CD4-positive, alpha-beta memory T cell (primary cell): ENCODE data around the gene AMZ1. TPM values are rescaled to one million over a fixed set of nuclear protein-coding genes. Genes with fewer than 3 reads are reported as not detected.

Experiments used
- CTCF ChIA-PET: fragments of 350-600 bp; sonication (Branson Sonifier 250); formaldehyde crosslinking; loops from one replicate; lab custom pipeline; 2021; ENCODE audit warnings: inconsistent platforms; ENCODE audit not compliant: partially characterized antibody; lab: Charles Lee
- POLR2A ChIA-PET: fragments of 350-600 bp; sonication (Branson Sonifier 250); formaldehyde crosslinking; loops from one replicate; lab custom pipeline; 2021; ENCODE audit not compliant: partially characterized antibody; lab: Charles Lee
- DNase-seq, 5 donors: peaks; one replicate each; pipeline versions ENCODE4 v3.0.0 to v3.0.0-alpha.2; 2020 to 2022; ENCODE audit warnings: mixed read lengths in 1 of 5
- H3K27ac ChIP-seq: one replicate; pipeline ENCODE4 v1.7.0; 2013; ENCODE audit warnings: low read depth, low read length
- H3K27me3 ChIP-seq: 2 replicates; pipeline ENCODE4 v1.7.0; 2013; ENCODE audit warnings: mild to moderate bottlenecking, low read length, moderate library complexity; ENCODE audit not compliant: insufficient read depth
- H3K36me3 ChIP-seq: 2 replicates; pipeline ENCODE4 v1.7.0; 2013; ENCODE audit warnings: mild to moderate bottlenecking, low read length, moderate library complexity; ENCODE audit not compliant: insufficient read depth
- H3K4me1 ChIP-seq: 2 replicates; pipeline ENCODE4 v1.7.0; 2013; ENCODE audit warnings: mild to moderate bottlenecking, low read length, moderate library complexity; ENCODE audit not compliant: insufficient read depth
- H3K4me3 ChIP-seq, 2 donors: one replicate each; pipeline ENCODE4 v1.7.0; 2013; ENCODE audit warnings: low read length in 2 of 2, mild to moderate bottlenecking in 1 of 2
- H3K9me3 ChIP-seq, 2 donors: one replicate each; pipeline ENCODE4 v1.7.0; 2013; ENCODE audit warnings: low read length in 2 of 2, control low read depth in 1 of 2; ENCODE audit not compliant: control insufficient read depth in 1 of 2
- H3K27ac Mint-ChIP-seq, 7 donors: one replicate each; pipeline ENCODE4 v1.8.0; 2020 to 2021; ENCODE audit warnings: mixed read lengths in 7 of 7, mild to moderate bottlenecking in 6 of 7, inconsistent platforms in 3 of 7, moderate library complexity in 3 of 7
- H3K27me3 Mint-ChIP-seq, 2 donors: one replicate each; pipeline ENCODE4 v1.8.0; 2020 to 2021; ENCODE audit warnings: mixed read lengths in 2 of 2
- H3K36me3 Mint-ChIP-seq, 2 donors: one replicate each; pipeline ENCODE4 v1.8.0; 2020 to 2021; ENCODE audit warnings: mixed read lengths in 2 of 2, inconsistent platforms in 1 of 2, mild to moderate bottlenecking in 1 of 2
- H3K4me1 Mint-ChIP-seq, 4 donors: one replicate each; pipeline ENCODE4 v1.8.0; 2020 to 2021; ENCODE audit warnings: mixed read lengths in 4 of 4, mild to moderate bottlenecking in 1 of 4
- H3K4me3 Mint-ChIP-seq, 8 donors: one replicate each; pipeline ENCODE4 v1.8.0; 2020 to 2021; ENCODE audit warnings: mixed read lengths in 8 of 8, mild to moderate bottlenecking in 7 of 8, moderate library complexity in 6 of 8, inconsistent platforms in 3 of 8
- H3K9me3 Mint-ChIP-seq, 8 donors: one replicate each; pipeline ENCODE4 v1.8.0; 2020 to 2021; ENCODE audit warnings: mixed read lengths in 8 of 8, mild to moderate bottlenecking in 5 of 8, inconsistent platforms in 3 of 8, moderate library complexity in 1 of 8
- intact Hi-C: fragments of 100-400 bp; cut with micrococcal nuclease; formaldehyde crosslinking; loops from one replicate; pipeline ENCODE4 v1.15.1; 2023
- polyA plus RNA-seq, 2 donors: library from polyadenylated mRNA; unstranded; fragments of 300-500 nt; fragmentation: Illumina TruSeq; gene quantifications; one replicate each; pipeline ENCODE4 v1.2.3, GENCODE V29; 2021
- total RNA-seq, 2 experiments: library from RNA; stranded (reverse); gene quantifications; one replicate each; pipeline ENCODE4 v1.2.3, GENCODE V29; 2021

AMZ1 gene, protein sequence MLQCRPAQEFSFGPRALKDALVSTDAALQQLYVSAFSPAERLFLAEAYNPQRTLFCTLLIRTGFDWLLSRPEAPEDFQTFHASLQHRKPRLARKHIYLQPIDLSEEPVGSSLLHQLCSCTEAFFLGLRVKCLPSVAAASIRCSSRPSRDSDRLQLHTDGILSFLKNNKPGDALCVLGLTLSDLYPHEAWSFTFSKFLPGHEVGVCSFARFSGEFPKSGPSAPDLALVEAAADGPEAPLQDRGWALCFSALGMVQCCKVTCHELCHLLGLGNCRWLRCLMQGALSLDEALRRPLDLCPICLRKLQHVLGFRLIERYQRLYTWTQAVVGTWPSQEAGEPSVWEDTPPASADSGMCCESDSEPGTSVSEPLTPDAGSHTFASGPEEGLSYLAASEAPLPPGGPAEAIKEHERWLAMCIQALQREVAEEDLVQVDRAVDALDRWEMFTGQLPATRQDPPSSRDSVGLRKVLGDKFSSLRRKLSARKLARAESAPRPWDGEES
- total RNA-seq (1 to 10 TPM; 1.6 to 2.0 TPM), polyA plus RNA-seq (under 1 TPM in 1 of 2 donors, not detected in 1; 0.15 TPM)

DNA sequence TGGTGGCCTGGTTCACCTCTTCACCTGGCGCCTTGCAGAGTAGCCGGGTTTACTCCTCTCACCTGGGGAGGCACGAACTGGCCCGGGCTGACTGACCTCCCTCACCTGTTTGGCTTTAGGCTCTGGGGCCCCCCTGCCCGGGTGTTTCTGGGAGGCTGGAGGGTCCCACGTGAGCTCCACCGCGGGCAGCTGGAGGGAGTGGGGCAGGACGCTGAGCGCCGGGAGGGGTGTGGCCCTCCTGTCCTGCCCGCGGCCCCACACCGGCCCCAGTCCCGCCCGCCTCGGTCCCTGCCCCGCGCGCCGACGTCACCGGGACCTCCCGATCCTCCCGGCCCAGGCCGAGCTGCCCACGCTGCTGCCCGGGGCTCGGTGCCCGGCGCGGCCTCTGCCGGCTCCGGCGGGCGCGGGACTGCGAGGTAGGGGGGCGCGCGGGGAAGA is at the start of gene AMZ1:
TSS of gene AMZ1 (plus strand) at position 322 of the 438 bp plus-strand sequence. CDS start 12,250 bp downstream, outside the sequence.
- Mint-ChIP-seq H3K27me3 (peaks cover 26 to 30% of the 10 kb centered on the region in 2 donors), H3K9me3 (peaks cover 0 to 2% (median 0%) of the 10 kb centered on the region in 8 donors)

DNA sequence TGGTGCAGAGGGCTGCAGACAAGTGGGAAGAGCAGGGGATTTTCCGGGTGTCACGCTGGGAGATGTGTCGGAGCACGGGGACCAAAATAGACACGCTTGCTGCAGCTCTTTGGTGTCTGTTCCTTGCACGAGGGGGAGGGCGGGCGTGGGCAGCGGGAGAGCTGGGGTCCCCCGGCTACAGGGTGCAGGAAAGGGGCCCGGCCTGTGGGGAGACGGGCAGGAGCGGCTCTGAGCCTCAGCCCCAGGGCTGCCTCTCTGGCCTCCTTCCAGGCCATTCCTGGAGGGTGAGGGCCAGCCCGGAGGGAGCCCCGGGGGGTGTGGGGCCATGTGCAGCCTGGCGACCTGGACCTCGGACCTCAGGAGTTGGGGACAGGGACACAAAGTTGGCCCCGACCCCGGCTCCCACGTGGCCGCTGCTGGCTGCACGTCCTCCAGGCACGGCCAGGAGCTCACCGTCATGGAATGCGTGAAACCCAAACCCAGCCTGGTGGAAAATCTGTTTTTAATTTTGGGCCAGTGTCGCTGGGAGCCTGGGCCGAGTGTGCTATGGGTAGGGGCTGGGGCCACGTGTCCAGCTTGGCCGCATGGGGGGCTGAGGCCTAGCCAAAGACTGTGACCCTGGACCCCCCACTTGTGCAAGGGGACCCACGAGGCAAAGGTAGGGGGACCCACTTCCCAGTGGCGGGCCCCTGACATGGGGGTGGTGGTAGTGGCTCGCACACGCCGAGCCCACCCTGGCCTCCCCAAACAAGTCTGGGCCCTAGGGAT is 49.6 kb upstream of the AMZ1 start:
- Histone ChIP-seq H3K27me3 (no peaks in the 10 kb centered on the region), H3K4me1 (peaks cover 8% of the 10 kb centered on the region), H3K27ac (no peak overlapping the region), H3K4me3 (no peak overlapping the region), H3K36me3 (no peaks in the 10 kb centered on the region), H3K9me3 (no peaks in the 10 kb centered on the region)
- ChIA-PET POLR2A (no interaction called here), CTCF (no interaction called here)
- Mint-ChIP-seq H3K4me3 (no peak overlapping the region), H3K4me1 (peaks cover 0 to 8% (median 5%) of the 10 kb centered on the region in 4 donors), H3K27ac (no peak overlapping the region), H3K27me3 (no peaks in the 10 kb centered on the region), H3K9me3 (no peaks in the 10 kb centered on the region), H3K36me3 (no peaks in the 10 kb centered on the region)
- no peak for DNase-seq
- intact Hi-C loops: no loop called here

More for the DNA sequence above, at the start of gene AMZ1:
- Histone ChIP-seq H3K36me3 (no peaks in the 10 kb centered on the region), H3K4me1 (peaks cover 6% of the 10 kb centered on the region), H3K9me3 (no peaks in the 10 kb centered on the region), H3K4me3 (no peak within 1 kb of the TSS), H3K27ac (no peak within 1 kb of the TSS), H3K27me3 (peaks cover 11% of the 10 kb centered on the region)
- CTCF ChIA-PET: no interaction called here
- POLR2A ChIA-PET: interaction anchor here (0.5 to 0.6 kb wide), 2 partner anchors 34 to 351 kb away, joined by 3 to 4 read pairs; no protein-coding TSS in a partner anchor
- Mint-ChIP-seq H3K27ac (no peak within 1 kb of the TSS), H3K4me1 (peaks cover 2 to 10% (median 5%) of the 10 kb centered on the region in 4 donors), H3K36me3 (no peaks in the 10 kb centered on the region), H3K4me3 (peak within 1 kb of the TSS in 4 of 8 donors; percentile 32 to 64 (median 46))
- intact Hi-C loops: no loop called here
- no peak for DNase-seq

DNA sequence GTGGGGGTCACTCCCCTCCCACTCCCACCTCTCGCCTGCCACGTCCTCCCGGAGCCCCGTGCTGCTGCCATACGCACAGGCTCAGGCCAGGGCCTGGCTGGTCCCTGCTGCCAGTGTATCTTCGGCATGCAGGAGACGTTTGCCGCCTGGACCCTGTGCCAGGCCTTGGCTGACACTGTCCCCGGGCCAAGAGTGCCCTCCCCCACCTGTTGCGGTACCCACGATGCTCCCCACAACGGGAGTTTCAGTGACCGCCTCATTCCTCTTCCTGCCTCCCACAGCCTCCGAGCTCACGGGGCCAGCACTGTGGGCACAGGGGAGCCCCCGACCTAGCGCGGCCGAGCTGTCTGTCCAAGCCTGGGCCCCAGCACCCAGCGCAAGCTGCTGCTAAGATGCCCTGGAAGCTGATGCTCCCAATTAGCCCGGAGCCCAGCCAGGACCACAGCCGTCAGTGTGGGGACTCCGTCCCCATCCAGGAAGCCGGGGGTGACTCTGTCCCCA is 48.8 kb upstream of the AMZ1 start:
- Histone ChIP-seq H3K4me3 (no peak overlapping the region), H3K27me3 (no peaks in the 10 kb centered on the region), H3K4me1 (no peaks in the 10 kb centered on the region), H3K9me3 (no peaks in the 10 kb centered on the region), H3K27ac (no peak overlapping the region), H3K36me3 (no peaks in the 10 kb centered on the region)
- DNase-seq: no peak
- POLR2A ChIA-PET: no interaction called here
- H3K36me3 Mint-ChIP-seq: no peaks in the 10 kb centered on the region
- intact Hi-C loops: no loop called here
- H3K27ac Mint-ChIP-seq: no peak overlapping the region
- no peaks in the 10 kb centered on the region for H3K9me3 Mint-ChIP-seq
- H3K4me3 Mint-ChIP-seq: no peak overlapping the region
- CTCF ChIA-PET: no interaction called here
- no peaks in the 10 kb centered on the region for H3K27me3 Mint-ChIP-seq
- H3K4me1 Mint-ChIP-seq: peaks cover 0 to 4% (median under 1%) of the 10 kb centered on the region in 4 donors

DNA sequence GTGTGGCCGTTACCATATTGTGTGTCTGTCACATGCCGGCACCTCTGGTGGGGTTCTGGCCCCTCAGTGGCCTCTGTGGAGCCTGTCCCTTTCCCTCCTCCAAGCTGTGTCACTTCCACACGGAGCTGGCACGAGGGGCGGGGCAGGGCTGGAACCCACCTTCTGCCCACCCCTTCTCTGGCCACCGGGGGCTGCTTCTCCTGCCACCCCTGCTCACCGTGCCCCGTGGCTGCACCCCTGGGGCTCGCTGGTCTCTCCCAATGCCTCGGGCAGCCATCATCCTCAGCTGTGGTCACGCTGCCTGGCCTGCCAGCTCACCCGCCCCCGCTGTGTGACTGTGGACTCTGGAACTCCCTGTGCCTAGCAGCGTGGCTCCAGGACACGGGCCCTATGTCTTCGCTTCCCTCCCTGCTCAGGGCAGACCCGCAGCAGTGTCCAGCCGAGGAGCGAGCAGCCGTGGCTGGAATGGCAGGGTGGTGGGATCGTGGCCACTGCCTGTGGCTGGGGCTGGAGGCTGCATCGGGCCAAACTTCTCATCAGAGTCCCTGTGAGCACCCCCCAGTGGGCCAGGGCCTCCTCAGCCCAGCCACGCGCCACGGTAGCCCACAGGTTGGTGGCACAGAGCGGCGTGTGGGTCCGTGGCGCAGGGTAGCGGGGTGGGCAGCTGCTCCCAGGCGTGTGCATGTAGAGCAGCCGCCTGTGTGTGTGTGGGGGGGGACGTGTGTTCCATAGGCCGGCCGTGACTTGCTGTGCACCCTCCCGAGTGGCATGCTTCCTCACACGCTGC is 48.1 kb upstream of the AMZ1 start:
- Mint-ChIP-seq H3K36me3 (peaks cover 0 to under 1% of the 10 kb centered on the region in 2 donors), H3K9me3 (no peaks in the 10 kb centered on the region), H3K4me3 (no peak overlapping the region), H3K27ac (no peak overlapping the region), H3K4me1 (peaks cover under 1 to 9% (median 3%) of the 10 kb centered on the region in 4 donors), H3K27me3 (no peaks in the 10 kb centered on the region)
- ChIA-PET POLR2A (no interaction called here), CTCF (no interaction called here)
- H3K27me3 ChIP-seq: no peaks in the 10 kb centered on the region
- no peaks in the 10 kb centered on the region for H3K9me3 ChIP-seq
- intact Hi-C loops: no loop called here
- peaks cover 5% of the 10 kb centered on the region for H3K4me1 ChIP-seq
- no peak overlapping the region for H3K27ac ChIP-seq
- no peak for DNase-seq
- no peak overlapping the region for H3K4me3 ChIP-seq
- no peaks in the 10 kb centered on the region for H3K36me3 ChIP-seq

DNA sequence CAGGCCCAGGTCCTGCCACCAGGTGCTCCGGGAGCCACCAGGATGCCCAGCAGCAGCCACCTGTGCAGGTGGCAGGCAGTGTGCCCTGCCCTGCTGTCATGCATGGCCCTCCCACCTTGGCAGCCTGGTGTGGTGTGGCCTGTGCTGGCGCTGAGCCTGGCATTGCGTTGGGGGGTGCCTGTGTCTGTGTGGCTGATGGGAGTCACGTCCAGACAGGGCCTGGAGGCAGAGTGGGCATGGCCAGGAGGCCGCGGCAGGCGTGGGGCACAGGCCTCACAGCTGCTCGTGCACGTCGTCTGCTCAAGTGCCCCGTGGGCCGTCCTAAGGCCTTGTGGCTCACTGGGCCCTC is 47.5 kb upstream of the AMZ1 start:
- Histone ChIP-seq H3K27ac (no peak overlapping the region), H3K9me3 (no peaks in the 10 kb centered on the region), H3K4me3 (no peak overlapping the region), H3K4me1 (peaks cover 10% of the 10 kb centered on the region), H3K36me3 (no peaks in the 10 kb centered on the region), H3K27me3 (no peaks in the 10 kb centered on the region)
- no peaks in the 10 kb centered on the region for H3K9me3 Mint-ChIP-seq
- no peak overlapping the region for H3K4me3 Mint-ChIP-seq
- H3K36me3 Mint-ChIP-seq: peaks cover 0 to 2% of the 10 kb centered on the region in 2 donors
- H3K4me1 Mint-ChIP-seq: peaks cover 6 to 15% (median 9%) of the 10 kb centered on the region in 4 donors
- CTCF ChIA-PET: no interaction called here
- H3K27me3 Mint-ChIP-seq: no peaks in the 10 kb centered on the region
- no peak overlapping the region for H3K27ac Mint-ChIP-seq
- POLR2A ChIA-PET: no interaction called here
- DNase-seq: no peak
- intact Hi-C loops: no loop called here

DNA sequence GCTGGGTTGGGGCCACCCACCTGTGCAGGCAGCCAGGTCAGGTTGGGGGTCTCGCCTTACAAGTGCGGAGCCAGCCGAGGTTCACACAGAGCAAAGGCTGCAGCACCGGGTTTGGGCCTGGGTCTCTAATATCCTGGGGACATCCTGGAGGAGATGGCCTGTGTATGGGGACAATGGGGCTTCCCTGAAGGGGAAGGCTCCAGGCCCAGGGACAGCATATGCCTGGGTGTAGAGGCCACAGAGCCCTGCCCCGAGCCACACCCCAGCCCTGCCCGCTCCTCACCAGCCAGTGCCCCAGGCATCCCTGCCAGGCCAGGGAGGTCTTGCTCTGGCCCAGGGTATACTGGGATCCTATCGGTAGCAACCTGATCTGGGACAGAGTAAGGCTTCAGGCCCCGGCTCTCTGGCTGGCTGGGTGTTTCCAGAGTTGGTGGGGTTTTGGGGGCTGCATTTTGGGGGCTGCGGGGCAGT is 47.1 kb upstream of the AMZ1 start:
- Histone ChIP-seq H3K4me3 (no peak overlapping the region), H3K4me1 (peaks cover 14% of the 10 kb centered on the region), H3K36me3 (no peaks in the 10 kb centered on the region), H3K27ac (no peak overlapping the region), H3K9me3 (no peaks in the 10 kb centered on the region), H3K27me3 (no peaks in the 10 kb centered on the region)
- Mint-ChIP-seq H3K9me3 (no peaks in the 10 kb centered on the region), H3K36me3 (peaks cover 0 to 2% of the 10 kb centered on the region in 2 donors), H3K27me3 (no peaks in the 10 kb centered on the region), H3K4me1 (peaks cover 8 to 18% (median 11%) of the 10 kb centered on the region in 4 donors), H3K27ac (no peak overlapping the region), H3K4me3 (no peak overlapping the region)
- ChIA-PET CTCF (no interaction called here), POLR2A (no interaction called here)
- intact Hi-C loops: no loop called here
- no peak for DNase-seq
